Posterior vena cava (tissue), 2 donors: ENCODE measurements around the gene ABI1. TPM values are rescaled to one million over a fixed set of nuclear protein-coding genes. Genes with fewer than 3 reads are reported as not detected.
"Not testable (repeated sequence)": the region's sequence is repeated elsewhere in the genome, so short reads cannot be mapped to it uniquely, and the experiment has no call there.

Experiments used
- DNase-seq: peaks from one replicate; pipeline ENCODE4 v3.0.0-alpha.2; 2020; ENCODE audit warnings: low spot score
- intact Hi-C, 2 donors: fragments of 100-400 bp; cut with DNase I; formaldehyde crosslinking; loops; one replicate each; pipeline versions ENCODE4 v1.14.1 to v1.14.2; 2022 to 2023
- total RNA-seq, 2 donors: library from RNA; stranded (reverse); fragmentation: NEBNext Ultra II Directional; extraction: Animal tissue kit (Norgen Biotek cat#: 25700); gene quantifications; one replicate each; pipeline ENCODE4 v1.2.1, GENCODE V29; 2021
- donor health status: DM: yes; HTN: yes; CAD: no.
- donor health status: DM: yes; HTN: yes; CAD: no.

Gene ABI1
- total RNA-seq, 2 donors from 2014 or later = 42.6 to 50.1 TPM

DNA sequence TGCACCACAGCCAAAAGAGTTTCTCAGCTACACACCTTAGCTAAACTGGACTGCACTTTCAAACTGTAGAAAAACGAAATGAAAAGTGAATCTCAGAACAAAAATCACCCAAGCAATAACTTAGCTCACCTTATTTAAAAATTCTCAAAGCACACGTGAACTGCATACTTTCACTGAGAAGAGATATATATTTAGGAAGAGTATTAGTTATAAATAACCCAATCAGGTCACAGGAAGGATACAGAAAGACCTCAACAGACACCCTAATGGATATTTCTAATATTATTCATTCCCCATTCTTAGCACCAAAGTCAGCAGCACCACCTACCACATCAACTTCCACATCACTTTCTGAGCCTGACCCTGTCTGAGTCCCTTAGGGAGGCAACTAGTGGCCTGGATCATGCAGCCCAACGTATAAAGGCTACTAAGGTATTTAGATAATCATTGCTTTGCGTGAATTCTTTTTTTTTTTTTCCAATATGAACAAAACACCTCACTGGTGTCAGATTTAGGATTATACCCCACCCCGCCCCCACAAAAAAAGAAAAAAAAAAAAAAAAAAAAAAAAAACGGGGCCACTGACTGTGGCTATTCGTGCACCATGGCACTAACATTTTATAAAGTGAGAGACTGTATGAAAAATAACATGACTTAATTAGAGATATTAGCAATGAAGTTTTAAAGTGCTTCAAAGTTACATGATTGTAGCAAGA, 2.6 kb downstream of the ABI1 start:
- intact Hi-C loops = no loop called here
- DNase-seq = no peak

DNA sequence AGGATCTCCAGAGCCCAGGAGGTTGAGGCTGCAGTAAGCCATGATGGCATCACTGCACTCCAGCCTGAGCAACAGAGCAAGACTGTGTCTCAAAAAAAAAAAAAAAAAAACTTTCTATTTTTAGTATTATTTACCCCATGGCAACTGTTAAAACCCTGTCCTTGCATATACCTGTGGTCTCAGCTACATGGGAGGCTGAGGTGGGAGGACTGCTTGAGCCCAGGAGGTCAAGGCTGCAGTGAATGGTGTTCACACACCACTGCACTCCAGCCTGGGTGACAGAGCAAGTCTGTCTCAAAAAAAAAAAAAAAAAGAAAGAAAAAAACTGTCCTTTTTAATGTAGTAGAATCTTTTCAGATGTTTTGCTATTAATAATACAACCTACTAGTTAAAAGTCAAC, 3.2 kb downstream of the ABI1 start:
- DNase-seq, intact Hi-C loops: not testable (repeated sequence)

DNA sequence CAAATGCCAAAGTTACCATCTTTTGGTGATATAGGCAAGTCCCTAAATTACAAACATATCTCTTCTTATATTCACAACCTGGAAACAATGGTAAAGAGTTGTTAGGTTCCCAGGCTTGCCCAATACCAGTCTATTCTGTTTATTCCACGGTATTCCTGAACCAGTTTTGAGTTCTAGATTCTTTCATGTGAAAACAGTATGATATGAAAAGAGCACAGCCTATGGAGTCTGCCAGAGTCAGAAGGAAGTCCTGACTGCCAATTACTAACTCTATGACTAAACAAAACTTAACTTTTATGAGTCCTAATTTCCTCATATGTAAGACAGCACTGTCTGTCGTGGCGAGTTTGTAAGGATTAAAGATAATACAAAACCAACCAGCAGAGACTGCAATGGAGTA, 5.6 kb downstream of the ABI1 start:
- no peak for DNase-seq
- intact Hi-C loops = no loop called here

DNA sequence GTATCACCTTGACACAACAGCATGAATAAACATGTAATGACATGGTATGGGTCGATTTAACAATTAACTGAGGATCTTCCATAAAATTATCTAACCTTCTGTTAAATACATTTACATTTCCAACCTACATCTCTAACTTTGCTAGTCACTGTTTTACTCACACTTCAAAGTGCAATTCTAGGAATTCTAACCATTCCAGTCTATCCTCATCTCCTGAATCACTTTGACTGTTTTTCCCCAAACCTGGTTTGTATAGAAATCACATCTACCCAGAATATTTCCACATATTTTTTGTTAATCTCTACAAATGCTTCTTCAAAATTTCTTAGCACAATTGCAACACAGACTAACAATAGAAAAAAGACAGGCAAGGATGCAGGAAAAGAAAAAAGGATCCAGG, 6.2 kb downstream of the ABI1 start:
- no peak for DNase-seq
- intact Hi-C loops = no loop called here

DNA sequence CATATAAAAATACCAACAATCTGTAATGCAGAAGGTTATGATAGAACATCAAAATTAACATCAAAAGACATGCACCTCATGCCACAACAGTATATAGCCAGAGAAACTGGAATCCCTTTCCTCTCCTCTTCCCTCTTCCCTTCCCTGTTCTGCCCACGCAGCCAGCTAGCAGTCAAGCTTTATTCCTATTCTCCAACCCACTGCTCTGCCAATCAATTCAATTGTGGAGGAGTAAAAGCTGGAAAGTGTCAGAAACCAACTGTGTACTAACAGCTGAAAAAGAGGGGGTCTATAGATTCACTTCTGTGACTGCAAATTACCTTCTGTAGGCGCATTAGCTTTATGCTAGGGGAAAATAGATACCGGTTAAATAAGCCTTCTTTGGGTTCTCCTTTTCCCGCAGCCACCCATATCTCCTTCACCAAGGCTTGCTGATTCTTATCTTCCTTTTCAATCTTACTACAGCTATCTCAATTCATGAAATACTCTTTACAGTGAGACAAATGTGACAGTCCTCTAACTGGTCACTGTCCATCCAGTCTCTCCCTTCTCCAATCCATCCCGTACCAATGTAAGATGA, 16.3 kb downstream of the ABI1 start:
- no peak for DNase-seq
- intact Hi-C loops = no loop called here

DNA sequence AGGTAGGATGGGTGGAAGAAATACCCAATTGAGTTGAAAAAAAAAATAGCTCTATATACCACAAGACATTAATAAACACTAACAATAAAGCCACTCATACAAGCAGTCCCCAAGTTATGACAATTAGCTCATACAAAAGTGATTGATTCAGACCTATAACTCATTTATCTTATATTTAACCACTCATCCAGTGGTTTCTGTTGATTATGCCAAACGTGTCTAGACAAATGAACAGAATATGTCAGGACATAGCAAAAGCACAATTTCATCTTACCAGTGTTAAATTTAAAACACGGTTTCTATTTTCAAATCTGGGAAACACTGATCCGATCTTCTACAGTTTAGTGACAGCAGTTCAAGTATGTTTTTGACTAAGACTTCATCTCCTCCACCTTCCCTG, 17.0 kb downstream of the ABI1 start:
- no peak for DNase-seq
- intact Hi-C loops = no loop called here

DNA sequence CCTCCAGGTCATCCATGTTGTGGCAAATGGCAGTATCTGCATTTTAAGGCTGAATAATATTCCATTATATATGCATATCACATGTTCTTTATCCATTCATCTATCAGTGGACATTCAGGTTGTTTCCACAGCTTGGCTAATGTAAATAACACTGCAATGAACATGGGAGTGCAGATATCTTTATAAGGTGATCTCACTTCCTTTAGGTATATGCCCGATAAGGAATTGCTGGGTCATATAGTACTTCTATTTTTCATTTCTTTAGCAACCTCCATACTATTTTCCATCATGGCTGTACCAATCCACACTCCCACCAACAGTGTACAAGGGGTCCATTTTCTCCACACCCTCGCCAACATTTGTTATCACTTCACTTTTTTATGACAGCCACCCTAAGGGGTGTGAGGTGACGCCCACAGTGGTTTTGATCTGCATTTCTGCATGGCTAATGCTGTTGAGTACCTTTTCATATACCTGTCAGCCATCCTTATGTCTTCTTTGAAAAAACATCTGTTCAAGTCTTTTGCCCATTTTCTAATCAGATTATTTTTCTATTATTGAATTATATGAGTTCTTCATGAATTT, 18.9 kb downstream of the ABI1 start:
- intact Hi-C loops = no loop called here
- DNase-seq = no peak

DNA sequence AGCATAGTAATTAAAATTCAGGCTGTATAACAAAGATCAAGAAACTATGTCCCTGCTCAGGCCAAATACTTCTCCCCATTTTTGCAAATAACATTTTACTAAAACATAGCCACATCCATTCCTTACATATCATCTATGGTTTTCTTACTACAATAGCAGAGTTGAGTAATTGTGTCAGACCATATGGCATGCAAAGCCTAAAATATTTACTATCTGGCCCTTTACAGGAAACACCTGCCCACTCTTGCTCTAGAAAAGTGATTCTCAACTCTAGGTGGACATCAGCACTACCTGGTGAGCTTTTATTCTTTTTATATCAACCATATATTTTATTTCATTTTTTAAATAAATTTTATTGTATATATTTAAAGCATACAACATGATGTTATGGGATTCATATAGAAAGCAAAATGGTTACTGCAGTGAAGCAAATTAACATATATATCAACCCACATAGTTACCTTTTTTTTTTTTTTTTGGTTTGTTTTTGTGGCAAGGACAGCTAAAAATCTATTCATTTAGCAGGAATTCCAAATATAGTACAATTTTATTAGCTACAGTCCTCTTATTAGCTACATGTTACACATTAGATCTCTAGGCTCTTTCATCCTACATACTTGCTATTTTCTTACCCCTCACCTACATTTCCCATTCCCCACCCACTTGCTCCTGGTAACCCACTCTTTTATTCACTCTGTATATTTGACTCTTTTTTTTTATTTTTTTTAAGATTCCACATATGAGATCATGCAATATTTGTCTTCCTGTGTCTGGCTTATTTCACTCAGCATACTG, 19.6 kb downstream of the ABI1 start:
- intact Hi-C loops = no loop called here

DNA sequence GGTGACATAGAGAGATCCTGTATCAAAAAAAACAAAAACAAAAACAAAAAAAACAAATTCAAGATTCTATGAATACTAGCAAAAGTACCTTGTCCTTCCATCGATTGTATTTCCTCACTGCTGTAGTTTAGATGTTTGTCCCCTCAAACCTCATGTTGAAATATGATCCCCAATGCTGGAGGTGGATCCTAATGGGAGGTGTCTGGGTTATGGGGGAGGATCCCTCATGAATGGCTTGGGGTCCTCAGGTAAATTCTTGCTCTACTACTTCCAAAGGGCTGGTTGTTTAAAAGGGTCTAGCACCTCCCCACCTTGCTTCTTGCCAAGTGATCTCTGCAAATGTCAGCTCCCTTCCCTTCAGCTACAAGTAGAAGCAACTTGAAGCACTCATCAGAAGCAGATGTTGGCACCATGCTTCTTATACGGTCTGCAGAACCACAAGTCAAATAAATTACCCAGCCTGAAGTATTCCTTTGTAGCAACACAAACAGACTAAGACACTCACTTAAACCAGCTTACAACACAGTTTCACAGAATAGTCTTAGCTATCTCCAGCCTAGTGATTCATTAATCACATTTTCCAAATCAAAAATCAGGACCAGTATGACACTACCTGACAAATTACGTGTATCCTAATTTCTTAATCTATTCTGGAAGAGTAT, 20.7 kb downstream of the ABI1 start:
- no peak for DNase-seq
- intact Hi-C loops = no loop called here

More for the DNA sequence above, 19.6 kb downstream of the ABI1 start:
- no peak for DNase-seq

DNA sequence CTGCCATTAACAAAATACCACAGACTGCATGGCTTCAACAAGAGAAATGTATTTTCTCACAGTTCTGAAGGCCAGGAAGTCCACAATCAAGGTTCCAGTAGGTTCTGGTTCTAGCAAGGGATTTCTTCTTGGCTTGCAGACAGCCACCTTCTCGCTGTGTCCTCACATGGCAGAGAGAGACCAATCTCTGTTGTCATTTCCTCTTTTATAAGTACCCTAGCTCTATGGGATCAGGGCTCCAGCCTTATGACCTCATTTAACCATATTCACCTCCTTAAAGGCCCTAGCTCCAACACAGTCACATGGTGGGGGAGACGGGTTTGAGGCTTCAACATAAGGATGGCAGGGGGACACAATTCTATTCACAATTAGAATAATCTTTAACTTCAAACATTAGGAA, 23.6 kb downstream of the ABI1 start:
- intact Hi-C loops = no loop called here
- DNase-seq = no peak

DNA sequence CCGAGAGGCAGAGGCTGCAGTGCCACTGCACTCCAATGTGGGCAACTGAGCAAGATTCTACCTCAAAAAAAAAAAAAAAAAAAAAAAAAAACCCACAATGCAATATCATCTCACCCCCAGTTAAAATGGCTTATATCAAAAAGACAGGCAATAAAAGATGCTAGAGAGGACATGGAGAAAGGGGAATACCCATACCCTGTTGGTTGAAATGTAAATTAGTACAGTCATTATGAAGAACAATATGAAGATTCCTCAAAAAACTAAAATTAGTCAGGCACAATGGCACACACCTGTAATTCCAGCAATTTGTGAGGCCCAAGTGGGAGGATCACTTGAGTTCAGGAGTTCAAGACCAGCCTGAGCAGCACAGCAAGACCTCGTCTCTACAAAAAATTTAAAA, 25.7 kb downstream of the ABI1 start:
- intact Hi-C loops = no loop called here
- DNase-seq = no peak

DNA sequence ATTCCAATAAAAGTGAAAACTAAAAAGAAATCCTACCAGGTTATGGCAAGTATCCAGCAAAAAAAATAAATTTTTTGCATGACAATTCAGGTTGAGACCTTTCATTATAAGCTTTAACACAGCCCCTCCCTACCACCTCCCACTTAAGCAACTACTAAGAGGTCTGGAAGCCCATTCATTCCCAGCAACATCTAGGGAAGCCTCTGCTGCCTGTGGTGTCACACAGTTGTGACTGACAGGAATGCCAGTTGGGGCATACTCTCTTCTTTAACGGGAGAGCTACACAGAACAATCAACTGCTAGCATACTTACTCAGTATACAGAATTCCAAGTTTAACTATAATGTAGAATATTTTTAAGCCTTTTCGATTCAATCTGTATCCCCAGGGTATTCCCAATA, 27.8 kb downstream of the ABI1 start:
- DNase-seq = no peak
- intact Hi-C loops = no loop called here

DNA sequence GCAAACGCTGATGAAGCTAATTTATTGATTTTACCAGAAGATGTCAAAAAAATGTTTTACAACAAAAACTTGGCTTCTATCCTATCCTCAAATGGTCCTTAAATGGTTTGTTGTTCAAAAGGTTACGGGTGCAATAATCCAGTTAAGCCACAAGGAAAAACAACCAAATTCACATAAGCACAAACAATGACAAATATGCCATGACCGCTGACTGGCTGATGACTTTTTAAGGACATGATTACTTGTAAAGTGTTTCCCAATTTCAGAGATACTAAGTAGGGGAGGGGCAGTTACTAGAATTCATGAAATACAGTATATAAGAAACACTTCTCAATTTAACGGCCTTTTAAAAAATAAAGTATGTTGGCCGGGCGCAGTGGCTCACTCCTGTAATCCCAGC, 28.8 kb downstream of the ABI1 start:
- no peak for DNase-seq
- intact Hi-C loops = no loop called here

DNA sequence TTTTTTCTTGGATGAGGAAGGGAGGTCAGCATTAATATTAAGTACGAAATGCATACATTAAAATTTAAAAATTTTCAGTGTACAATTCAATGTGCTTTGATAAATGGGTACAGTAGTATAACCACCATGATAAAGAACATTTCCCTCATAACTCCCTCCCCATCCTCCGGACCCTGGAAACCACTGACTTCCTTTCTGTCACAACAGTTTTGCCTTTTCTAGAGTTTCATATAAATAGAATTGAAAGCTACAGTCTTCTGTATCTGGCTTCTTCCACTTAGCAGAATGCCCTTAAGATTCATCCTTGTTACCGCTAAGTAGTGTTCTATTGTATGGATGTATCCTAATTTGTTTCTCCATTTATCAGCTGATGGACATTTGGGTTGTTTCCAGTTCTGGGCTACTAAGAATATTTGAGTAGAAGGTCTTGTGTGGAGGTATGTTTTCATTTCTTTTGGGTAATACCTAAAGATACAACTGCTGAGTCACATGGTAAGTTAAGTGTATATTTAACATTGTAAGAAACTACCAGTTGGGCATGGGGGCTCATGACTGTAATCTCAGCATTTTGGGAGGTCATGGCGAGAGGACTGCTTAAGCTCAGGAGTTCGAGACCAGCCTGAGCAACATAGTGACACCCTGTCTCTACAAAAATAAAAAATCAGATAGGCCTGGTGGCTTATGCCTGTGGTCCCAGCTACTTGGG, 30.8 kb downstream of the ABI1 start:
- intact Hi-C loops = no loop called here

DNA sequence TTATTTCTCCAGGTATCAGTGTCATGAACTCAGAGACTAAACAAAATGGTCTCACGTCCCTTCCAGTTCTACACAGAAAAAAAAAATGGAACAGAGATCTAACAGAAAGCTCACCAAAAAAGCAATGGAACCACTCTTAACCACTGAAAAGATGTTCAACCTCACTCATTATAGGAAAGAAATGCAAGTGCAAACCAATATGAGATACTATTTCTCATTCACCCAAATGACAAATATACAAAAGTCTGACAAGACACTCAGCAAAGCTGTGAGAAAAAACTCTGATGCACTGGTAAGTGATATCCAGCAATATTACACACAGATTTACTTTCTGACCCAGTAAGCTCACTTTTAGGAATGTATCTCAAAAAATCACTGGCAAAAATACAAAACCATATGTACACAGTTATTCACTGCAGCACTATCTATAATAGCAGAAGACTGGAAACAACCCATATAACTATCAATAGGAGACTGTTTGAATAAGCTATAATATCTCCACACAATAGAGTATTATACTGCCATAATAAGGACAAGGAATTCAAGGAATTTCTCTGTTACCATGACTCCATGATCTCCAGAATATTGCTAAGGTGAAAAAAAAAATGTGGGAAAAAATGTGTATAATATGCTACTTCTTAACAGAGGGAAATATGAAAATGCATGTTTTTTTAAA, 36.6 kb downstream of the ABI1 start:
- DNase-seq = no peak
- intact Hi-C loops = no loop called here

More for the DNA sequence above, 30.8 kb downstream of the ABI1 start:
- no peak for DNase-seq

DNA sequence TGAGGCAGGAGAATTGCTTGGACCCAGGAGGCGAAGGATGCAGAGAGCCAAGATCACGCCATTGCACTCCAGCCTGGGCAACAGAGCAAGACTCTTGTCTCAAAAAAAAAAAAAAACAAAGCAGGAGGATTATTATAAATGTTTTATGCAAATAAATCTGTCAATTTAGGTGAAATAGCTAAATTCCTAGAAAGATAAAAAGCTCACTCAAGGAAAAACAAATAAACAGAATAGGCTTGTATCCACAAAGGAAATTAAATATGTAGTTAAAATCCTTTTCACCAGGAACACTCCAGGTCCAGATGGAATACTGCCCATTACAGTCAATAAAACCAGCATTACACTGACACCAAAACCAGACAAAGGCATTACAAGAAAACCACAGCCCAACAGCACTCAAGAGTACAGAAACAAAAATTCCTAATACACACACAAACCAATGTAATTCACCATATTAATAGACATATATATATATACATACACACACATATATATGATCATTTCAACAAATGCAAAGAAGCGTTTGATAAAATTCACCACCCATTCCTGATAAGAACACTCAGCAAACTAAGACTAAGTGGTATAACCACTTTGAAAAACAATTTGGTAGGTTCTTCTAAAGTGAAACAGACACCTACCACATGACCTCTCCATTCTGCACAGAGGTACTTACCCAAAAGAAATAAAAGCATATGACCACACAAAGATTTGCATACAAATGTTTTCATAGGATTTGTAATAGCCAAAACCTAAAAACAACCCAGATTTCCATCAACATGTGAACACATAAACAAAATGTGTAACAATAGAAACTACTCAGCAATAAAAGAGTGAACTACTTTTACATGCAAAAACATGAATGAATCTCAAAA, 38.8 kb downstream of the ABI1 start:
- intact Hi-C loops = no loop called here
- no peak for DNase-seq

DNA sequence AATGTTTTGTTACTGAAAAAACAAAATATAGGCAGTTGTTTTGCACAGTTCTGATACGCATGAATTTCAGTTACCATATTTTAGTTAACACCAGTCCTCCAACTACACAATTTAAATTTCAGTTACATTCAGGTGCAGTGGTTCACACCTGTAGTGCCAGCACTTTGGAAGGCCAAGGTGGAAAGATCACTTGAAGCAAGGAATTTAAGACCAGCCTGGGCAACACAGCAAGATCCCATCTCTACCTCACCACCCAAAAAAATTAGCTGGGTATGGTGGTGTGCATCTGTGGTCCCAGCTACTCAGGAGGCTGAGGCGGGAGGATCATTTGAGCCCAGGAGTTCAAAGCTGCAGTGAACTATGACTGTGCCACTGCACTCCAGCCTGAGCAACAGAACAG, 45.3 kb downstream of the ABI1 start:
- intact Hi-C loops = no loop called here

More for the DNA sequence above, 45.3 kb downstream of the ABI1 start:
- no peak for DNase-seq
